A673 (cell line): ENCODE measurements around the gene ESF1. TPM values are rescaled to one million over a fixed set of nuclear protein-coding genes. Genes with fewer than 3 reads are reported as not detected.

Experiments used
- BruUV-seq: library from RNA; stranded (reverse); fragments of 400-500 nt; replicated peaks from 2 replicates; lab custom pipeline; 2021; lab: Mats Ljungman, UMichigan
- CTCF ChIA-PET: fragments of 300-600 bp; sonication (Branson Sonifier 250); formaldehyde crosslinking; loops from one replicate; lab custom pipeline; 2022; ENCODE audit warnings: antibody characterized with exemption; lab: Charles Lee
- POLR2A ChIA-PET: fragments of 300-600 bp; sonication (Branson Sonifier 250); formaldehyde crosslinking; loops from one replicate; lab custom pipeline; 2022; ENCODE audit warnings: antibody characterized with exemption; ENCODE audit not compliant: low non-redundant PET; lab: Charles Lee
- DNase-seq: peaks from one replicate; pipeline ENCODE4 v3.0.0-alpha.2; 2015; ENCODE audit warnings: low spot score
- H3K27ac ChIP-seq: fragments of 200-600 bp; sonication (generic); 2 replicates; pipeline ENCODE4 v1.5.1; 2016; ENCODE audit warnings: mixed run types, low read depth, mild to moderate bottlenecking, mixed read lengths, antibody characterized with exemption, low read length; ENCODE audit not compliant: poor library complexity, severe bottlenecking
- H3K27me3 ChIP-seq: fragments of 200-600 bp; sonication (generic); replicated peaks from 2 replicates; pipeline ENCODE4 v1.6.1; 2017; ENCODE audit warnings: mixed run types, low read depth, mild to moderate bottlenecking, mixed read lengths, antibody characterized with exemption, low read length; ENCODE audit not compliant: insufficient read depth, poor library complexity
- H3K36me3 ChIP-seq: fragments of 200-600 bp; sonication (generic); 2 replicates; pipeline ENCODE4 v1.6.1; 2016; ENCODE audit warnings: mixed run types, mild to moderate bottlenecking, mixed read lengths, antibody characterized with exemption, low read length; ENCODE audit not compliant: insufficient read depth, poor library complexity, severe bottlenecking
- H3K4me1 ChIP-seq: fragments of 200-600 bp; sonication (generic); 2 replicates; pipeline ENCODE4 v1.6.1; 2017; ENCODE audit warnings: mixed run types, mild to moderate bottlenecking, mixed read lengths, antibody characterized with exemption, low read length; ENCODE audit not compliant: insufficient read depth, poor library complexity, severe bottlenecking
- H3K4me3 ChIP-seq: fragments of 200-600 bp; sonication (generic); 2 replicates; pipeline ENCODE4 v1.5.1; 2016; ENCODE audit warnings: low read depth, mixed run types, mild to moderate bottlenecking, mixed read lengths, low read length; ENCODE audit not compliant: poor library complexity, severe bottlenecking
- H3K9me3 ChIP-seq: fragments of 200-600 bp; sonication (generic); 2 replicates; pipeline ENCODE4 v1.6.1; 2016; ENCODE audit warnings: mixed run types, low read depth, mild to moderate bottlenecking, mixed read lengths, antibody characterized with exemption, low read length; ENCODE audit not compliant: poor library complexity, severe bottlenecking
- CTCF ChIP-seq: fragments of 300-800, 200-600 bp; sonication (generic); conservative IDR thresholded peaks from 2 replicates; pipeline ENCODE4 v1.5.1; 2017; ENCODE audit warnings: low read depth, mild to moderate bottlenecking, antibody characterized with exemption, low read length, moderate library complexity, mixed read lengths
- EZH2 ChIP-seq: fragments of 200-600 bp; sonication (generic); IDR thresholded peaks from 2 replicates; pipeline ENCODE4 v1.6.1; 2017; ENCODE audit warnings: borderline replicate concordance, low read depth, mild to moderate bottlenecking, mixed read lengths, antibody characterized with exemption, low read length; ENCODE audit not compliant: poor library complexity, severe bottlenecking
- intact Hi-C: fragments of 100-400 bp; cut with micrococcal nuclease; formaldehyde crosslinking; loops from one replicate; pipeline ENCODE4 v1.10.0; 2022; ENCODE audit not compliant: unreplicated experiment
- total RNA-seq: library from RNA; stranded (reverse); gene quantifications from 2 replicates; pipeline ENCODE4 v1.2.3, GENCODE V29; 2021

The ESF1 gene
- total RNA-seq, 1 experiment from 2014 or later = 34.7 TPM

GRCh38 chr20:13684566-13685222 lies 100.0 kb downstream of the ESF1 start:
- no peaks in the 10 kb centered on the region for H3K9me3 ChIP-seq
- no peak overlapping the region for H3K4me3 ChIP-seq
- H3K36me3 ChIP-seq = no peaks in the 10 kb centered on the region
- POLR2A ChIA-PET = interaction anchor here (0.6 kb wide), 1 partner anchor 24 kb away, joined by 3 read pairs; no protein-coding TSS in a partner anchor
- CTCF ChIA-PET = no interaction called here
- DNase-seq = no peak
- H3K4me1 ChIP-seq = no peaks in the 10 kb centered on the region
- intact Hi-C loops = no loop called here
- TF ChIP-seq EZH2 (no peak), CTCF (no peak)
- no peaks in the 10 kb centered on the region for H3K27me3 ChIP-seq
- no peak overlapping the region for H3K27ac ChIP-seq
- no TSS peak for BruUV-seq

- no peak for DNase-seq
- Histone ChIP-seq H3K4me3 (no peak overlapping the region), H3K36me3 (no peaks in the 10 kb centered on the region), H3K27me3 (no peaks in the 10 kb centered on the region), H3K4me1 (no peaks in the 10 kb centered on the region), H3K9me3 (no peaks in the 10 kb centered on the region), H3K27ac (no peak overlapping the region)
- TF ChIP-seq EZH2 = no peak
- TF ChIP-seq CTCF = no peak
- ChIA-PET CTCF (no interaction called here), POLR2A (no interaction called here)
- BruUV-seq = no TSS peak
- intact Hi-C loops = no loop called here
Observed at GRCh38 chr20:13683833-13684232, 100.9 kb downstream of the ESF1 start.

DNA sequence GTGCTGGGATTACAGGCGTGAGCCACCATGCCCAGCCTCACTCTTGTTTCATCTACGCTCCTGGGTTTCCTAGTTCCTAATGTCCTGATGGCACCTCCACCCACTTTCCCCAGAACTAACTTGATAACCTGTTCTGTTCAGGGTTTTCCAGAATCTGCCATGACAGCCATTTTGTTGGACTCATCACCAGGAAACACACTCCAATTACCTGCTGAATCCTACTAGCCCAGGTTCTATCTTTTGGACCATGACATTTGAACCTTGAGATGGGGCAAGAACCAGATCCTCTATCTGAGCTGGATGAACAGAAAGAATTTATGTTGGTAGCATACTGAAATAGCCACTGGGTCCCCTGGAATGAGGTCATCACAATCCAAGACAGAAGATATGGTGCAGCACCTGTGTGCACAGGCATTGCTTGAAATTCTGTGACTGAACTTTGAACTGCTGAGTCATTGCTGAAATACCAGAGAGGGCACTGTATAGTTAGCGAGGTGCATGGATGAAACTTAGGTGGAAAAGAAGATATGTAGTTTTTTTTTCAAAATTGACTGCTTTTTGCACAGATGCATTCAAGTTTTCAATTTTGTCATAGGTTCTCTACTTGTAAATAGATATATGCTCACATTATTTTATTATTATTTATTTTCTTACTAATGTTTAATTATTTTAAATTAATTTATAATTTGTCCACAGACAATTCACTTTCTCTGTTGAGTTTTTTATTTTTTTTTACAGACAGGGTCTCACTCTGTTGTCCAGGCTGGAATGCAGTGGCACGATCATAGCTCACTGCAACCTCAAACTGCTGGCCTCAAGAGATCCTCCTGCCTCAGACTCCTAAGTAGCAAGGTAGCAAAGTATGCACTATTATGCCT lies 103.2 kb downstream of the ESF1 start:
- POLR2A ChIA-PET = no interaction called here
- intact Hi-C loops = no loop called here
- CTCF ChIA-PET = no interaction called here

More for the DNA sequence above, 103.2 kb downstream of the ESF1 start:
- no peak for DNase-seq
- no TSS peak for BruUV-seq
- Histone ChIP-seq H3K36me3 (no peaks in the 10 kb centered on the region), H3K27me3 (no peaks in the 10 kb centered on the region), H3K9me3 (no peaks in the 10 kb centered on the region), H3K27ac (no peak overlapping the region), H3K4me1 (no peaks in the 10 kb centered on the region), H3K4me3 (no peak overlapping the region)
- TF ChIP-seq CTCF = no peak
- no peak for TF ChIP-seq EZH2
